GM08714 (cell line): Measurements from ENCODE around the gene GDPD5.

Source experiments
- H3K4me3 ChIP-seq: fragments of 200-500 bp; sonication (Bioruptor generic); 2 replicates; pipeline ENCODE4 v1.5.1; 2014; ENCODE audit warnings: mild to moderate bottlenecking, low read length, inconsistent platforms
- ZNF274 ChIP-seq: IDR thresholded peaks from 2 replicates; pipeline ENCODE4 v1.6.1; 2012; ENCODE audit warnings: mild to moderate bottlenecking, low read depth, low read length

GDPD5 gene

GRCh38 chr11:75387736-75388294 lies 137.9 kb downstream of the GDPD5 start:
- TF ChIP-seq ZNF274 = no peak
- no peak overlapping the region for H3K4me3 ChIP-seq

GRCh38 chr11:75386942-75387630 lies 138.7 kb downstream of the GDPD5 start:
- no peak overlapping the region for H3K4me3 ChIP-seq
- no peak for TF ChIP-seq ZNF274
